HEK293T (cell line): ENCODE data around the gene FCRL4.

Experiments used
- CTCF ChIA-PET: fragments of 350-600 bp; formaldehyde crosslinking; extraction: SDS; loops from one replicate; lab custom pipeline; 2021; ENCODE audit warnings: antibody characterized with exemption, inconsistent platforms; lab: Yijun Ruan, JAX
- POLR2A ChIA-PET: fragments of 350-600 bp; formaldehyde crosslinking; extraction: SDS; loops from one replicate; lab custom pipeline; 2020; ENCODE audit warnings: antibody characterized with exemption, inconsistent platforms; lab: Yijun Ruan, JAX
- DNase-seq: peaks from one replicate; pipeline ENCODE4 v3.0.0; 2012; ENCODE audit warnings: mixed read lengths; ENCODE audit errors: extremely low spot score
- ARNT ChIP-seq: fragments of 450-650 bp; IDR thresholded peaks from 2 replicates; pipeline ENCODE4 v1.6.1; 2017; ENCODE audit warnings: mild to moderate bottlenecking
- BHLHE40 ChIP-seq: fragments of 450-650 bp; IDR thresholded peaks from 2 replicates; pipeline ENCODE4 v1.6.1; 2016; ENCODE audit warnings: mild to moderate bottlenecking, moderate library complexity, borderline replicate concordance
- CTBP1 ChIP-seq: fragments of 450-650 bp; IDR thresholded peaks from 2 replicates; pipeline ENCODE4 v1.6.1; 2016; ENCODE audit warnings: borderline replicate concordance
- ELF4 ChIP-seq: fragments of 450-650 bp; IDR thresholded peaks from 2 replicates; pipeline ENCODE4 v1.6.1; 2017; ENCODE audit warnings: antibody characterized with exemption
- FOXA1 ChIP-seq: fragments of 450-650 bp; IDR thresholded peaks from 2 replicates; pipeline ENCODE4 v1.6.1; 2016; ENCODE audit warnings: mild to moderate bottlenecking
- FOXK2 ChIP-seq: fragments of 450-650 bp; IDR thresholded peaks from 2 replicates; pipeline ENCODE4 v1.6.1; 2016; ENCODE audit warnings: mild to moderate bottlenecking
- FOXM1 ChIP-seq: fragments of 450-650 bp; IDR thresholded peaks from 2 replicates; pipeline ENCODE4 v1.6.1; 2017; ENCODE audit warnings: mild to moderate bottlenecking, borderline replicate concordance
- HDGF ChIP-seq: fragments of 450-650 bp; IDR thresholded peaks from 2 replicates; pipeline ENCODE4 v1.6.1; 2017; ENCODE audit warnings: antibody characterized with exemption, borderline replicate concordance
- L3MBTL2 ChIP-seq: fragments of 450-650 bp; conservative IDR thresholded peaks from 2 replicates; pipeline ENCODE4 v1.6.1; 2016; ENCODE audit warnings: mild to moderate bottlenecking
- LEF1 ChIP-seq: fragments of 450-650 bp; IDR thresholded peaks from 2 replicates; pipeline ENCODE4 v1.6.1; 2017; ENCODE audit warnings: mild to moderate bottlenecking, borderline replicate concordance
- NFRKB ChIP-seq: fragments of 450-650 bp; IDR thresholded peaks from 2 replicates; pipeline ENCODE4 v1.6.1; 2016; ENCODE audit warnings: mild to moderate bottlenecking, moderate library complexity
- SP1 ChIP-seq: fragments of 450-650 bp; IDR thresholded peaks from 2 replicates; pipeline ENCODE4 v1.6.1; 2017
- SUZ12 ChIP-seq: fragments of 450-650 bp; IDR thresholded peaks from 2 replicates; pipeline ENCODE4 v1.6.1; 2016; ENCODE audit warnings: mild to moderate bottlenecking
- TARDBP ChIP-seq: fragments of 450-650 bp; IDR thresholded peaks from 2 replicates; pipeline ENCODE4 v1.6.1; 2016
- ZNF384 ChIP-seq: fragments of 450-650 bp; IDR thresholded peaks from 2 replicates; pipeline ENCODE4 v1.6.1; 2016
- TF ChIP-seq, protein P1 (sequence below): fragments of 450-650 bp; IDR thresholded peaks from 2 replicates; pipeline ENCODE4 v1.6.1; 2016

The FCRL4 gene

GRCh38 chr1:157540852-157541251, 57.0 kb downstream of the FCRL4 start:
- no peak for TF ChIP-seq SP1
- TF ChIP-seq, protein P1, sequence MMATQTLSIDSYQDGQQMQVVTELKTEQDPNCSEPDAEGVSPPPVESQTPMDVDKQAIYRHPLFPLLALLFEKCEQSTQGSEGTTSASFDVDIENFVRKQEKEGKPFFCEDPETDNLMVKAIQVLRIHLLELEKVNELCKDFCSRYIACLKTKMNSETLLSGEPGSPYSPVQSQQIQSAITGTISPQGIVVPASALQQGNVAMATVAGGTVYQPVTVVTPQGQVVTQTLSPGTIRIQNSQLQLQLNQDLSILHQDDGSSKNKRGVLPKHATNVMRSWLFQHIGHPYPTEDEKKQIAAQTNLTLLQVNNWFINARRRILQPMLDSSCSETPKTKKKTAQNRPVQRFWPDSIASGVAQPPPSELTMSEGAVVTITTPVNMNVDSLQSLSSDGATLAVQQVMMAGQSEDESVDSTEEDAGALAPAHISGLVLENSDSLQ = no peak
- no peak for TF ChIP-seq ARNT
- no peak for TF ChIP-seq TARDBP
- no peak for TF ChIP-seq ZNF384
- TF ChIP-seq L3MBTL2 = no peak
- TF ChIP-seq LEF1 = no peak
- no peak for DNase-seq
- CTCF ChIA-PET = no interaction called here
- POLR2A ChIA-PET = no interaction called here

GRCh38 chr1:157540160-157540748, 57.6 kb downstream of the FCRL4 start:
- ChIA-PET CTCF (no interaction called here), POLR2A (no interaction called here)
- no peak for DNase-seq
- TF ChIP-seq NFRKB = no peak
- TF ChIP-seq LEF1 = no peak
- TF ChIP-seq FOXK2 = no peak
- TF ChIP-seq FOXM1 = no peak
- no peak for TF ChIP-seq FOXA1
- no peak for TF ChIP-seq HDGF
- no peak for TF ChIP-seq L3MBTL2
- no peak for TF ChIP-seq TARDBP

DNA sequence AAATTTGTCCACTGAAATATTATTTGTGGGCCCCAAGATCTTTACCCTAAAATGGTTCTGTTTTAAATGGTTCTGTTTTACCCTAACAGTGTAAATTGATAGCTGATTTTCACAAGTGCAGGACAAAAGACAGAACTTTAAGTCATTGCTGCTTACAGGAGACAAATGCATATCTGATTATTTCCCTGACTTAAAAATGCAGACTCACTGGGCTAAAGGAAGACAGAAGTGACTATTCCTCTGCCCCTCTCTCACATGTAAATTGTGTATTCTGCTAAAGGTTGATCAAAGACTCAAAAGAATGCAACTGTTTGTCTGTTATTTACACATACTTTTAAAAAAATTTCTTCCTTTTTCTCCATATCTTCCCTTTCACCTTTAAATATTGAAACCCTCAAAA, 58.3 kb downstream of the FCRL4 start:
- TF ChIP-seq HDGF = no peak
- no peak for TF ChIP-seq CTBP1
- no peak for TF ChIP-seq FOXA1
- ChIA-PET CTCF (no interaction called here), POLR2A (no interaction called here)
- no peak for DNase-seq

- DNase-seq = no peak
- ChIA-PET CTCF (no interaction called here), POLR2A (no interaction called here)
- TF ChIP-seq TARDBP = no peak
- TF ChIP-seq SUZ12 = no peak
- TF ChIP-seq LEF1 = no peak
- no peak for TF ChIP-seq CTBP1
- no peak for TF ChIP-seq FOXM1
- TF ChIP-seq L3MBTL2 = no peak
- TF ChIP-seq, protein P1 = no peak
- TF ChIP-seq ARNT = no peak
- no peak for TF ChIP-seq NFRKB
- no peak for TF ChIP-seq FOXK2
- TF ChIP-seq BHLHE40 = no peak
- TF ChIP-seq SP1 = no peak
- TF ChIP-seq FOXA1 = no peak
- no peak for TF ChIP-seq HDGF
- TF ChIP-seq ZNF384 = no peak
- no peak for TF ChIP-seq ELF4
These were observed 65.3 kb downstream of the FCRL4 start for GRCh38 chr1:157532569-157532968.

DNA sequence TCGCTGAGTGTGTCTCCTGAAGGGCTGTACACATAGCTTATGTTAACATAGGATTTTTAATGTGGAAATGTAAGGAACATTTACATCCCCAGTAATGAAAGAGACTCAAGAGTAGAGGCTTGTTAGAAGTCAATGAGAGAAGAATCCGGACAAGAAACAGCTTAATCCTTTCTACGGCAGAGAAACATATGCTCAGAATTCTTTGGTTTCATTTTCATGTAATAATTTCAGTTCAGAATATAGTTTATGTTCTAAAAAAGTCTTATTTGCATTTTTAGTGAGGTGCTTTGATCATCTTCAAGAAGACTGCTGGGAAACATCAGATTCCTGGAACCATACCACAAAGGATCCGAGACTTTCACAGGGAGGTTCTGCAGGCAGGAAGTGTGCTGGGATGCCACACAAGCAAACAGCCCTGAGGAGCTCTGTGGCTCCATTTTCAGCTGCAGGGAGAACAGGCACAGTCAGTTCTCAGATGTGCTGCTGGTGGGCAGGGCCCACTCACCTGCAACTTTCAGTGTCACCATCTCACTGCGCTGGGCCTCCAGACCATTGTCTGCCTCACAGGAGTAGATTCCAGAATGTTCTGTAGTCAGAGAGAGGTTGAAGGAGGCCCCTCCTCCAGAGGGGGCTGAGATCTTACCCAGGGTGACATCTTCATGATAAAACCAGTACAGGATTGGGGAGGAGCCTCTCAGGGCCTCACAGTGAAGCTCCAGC, 74.0 kb downstream of the FCRL4 start:
- TF ChIP-seq SP1 = no peak
- TF ChIP-seq BHLHE40 = no peak
- TF ChIP-seq CTBP1 = no peak
- no peak for TF ChIP-seq SUZ12
- TF ChIP-seq ARNT = no peak
- no peak for TF ChIP-seq L3MBTL2
- TF ChIP-seq FOXM1 = no peak
- no peak for TF ChIP-seq ELF4
- TF ChIP-seq HDGF = no peak
- TF ChIP-seq ZNF384 = no peak
- TF ChIP-seq NFRKB = no peak
- no peak for TF ChIP-seq FOXA1
- TF ChIP-seq FOXK2 = no peak
- TF ChIP-seq TARDBP = no peak
- POLR2A ChIA-PET = no interaction called here
- CTCF ChIA-PET = no interaction called here
- no peak for DNase-seq
